ENCODE measurements around the gene FOXN1. TPM values are rescaled to one million over a fixed set of nuclear protein-coding genes. Genes with fewer than 3 reads are reported as not detected.

The FOXN1 gene
- total RNA-seq, 1 experiment from 2014 or later: not detected

DNA sequence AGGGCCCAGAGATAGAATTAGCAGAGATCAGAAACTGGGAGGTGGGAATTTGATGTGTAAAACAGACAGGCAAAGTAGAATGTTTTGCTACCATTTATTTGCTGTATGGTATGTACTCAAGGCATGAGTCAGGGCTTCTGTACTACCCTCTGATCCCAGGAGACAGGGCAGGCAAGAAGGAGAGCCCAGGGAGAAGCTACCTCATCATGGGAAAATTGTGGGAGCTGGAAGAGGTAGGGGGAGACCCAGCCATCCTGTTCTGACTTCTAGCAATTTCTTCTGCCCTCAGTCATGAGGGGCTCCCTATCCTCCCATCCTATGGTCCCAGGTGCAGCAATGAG lies 66.9 kb downstream of the FOXN1 start:
- intact Hi-C loops (cut with micrococcal nuclease): no loop called here
- no peak for ATAC-seq

GRCh38 chr17:28573521-28573920 lies 67.4 kb downstream of the FOXN1 start:
- Histone ChIP-seq H2AFZ (ENCODE audit: low read length) (no peak overlapping the region), H4K20me1 (ENCODE audit: low read length) (no peaks in the 10 kb centered on the region), H3K4me1 (ENCODE audit: insufficient read depth, low read length) (peaks cover 15% of the 10 kb centered on the region), H3K9ac (ENCODE audit: low read length) (no peak overlapping the region), H3K9me3 (ENCODE audit: low read length) (no peaks in the 10 kb centered on the region), H3K27me3 (ENCODE audit: low read length) (no peaks in the 10 kb centered on the region), H3F3A (ENCODE audit: low read length, unreplicated experiment) (no peaks in the 10 kb centered on the region), H3K4me3 (ENCODE audit: low read length) (no peak overlapping the region), H3K36me3 (ENCODE audit: low read depth, low read length) (no peaks in the 10 kb centered on the region; the same call in 1 of the 2 replicates), H3K4me2 (ENCODE audit: low read length) (no peak overlapping the region), H3K9me2 (replicated peaks; ENCODE audit: low read length) (no peaks in the 10 kb centered on the region), H3K79me2 (ENCODE audit: low read length) (peaks cover 23% of the 10 kb centered on the region), H3K27ac (ENCODE audit: low read length) (no peak overlapping the region)
- POLR2A ChIA-PET (ENCODE audit: unreplicated experiment): no interaction called here
- CTCF ChIA-PET: no interaction called here
- BruUV-seq (replicated peaks): no TSS peak
- DNase-seq (no peak), ATAC-seq (no peak)
- intact Hi-C loops (cut with micrococcal nuclease): no loop called here
- TF ChIP-seq, protein P1, sequence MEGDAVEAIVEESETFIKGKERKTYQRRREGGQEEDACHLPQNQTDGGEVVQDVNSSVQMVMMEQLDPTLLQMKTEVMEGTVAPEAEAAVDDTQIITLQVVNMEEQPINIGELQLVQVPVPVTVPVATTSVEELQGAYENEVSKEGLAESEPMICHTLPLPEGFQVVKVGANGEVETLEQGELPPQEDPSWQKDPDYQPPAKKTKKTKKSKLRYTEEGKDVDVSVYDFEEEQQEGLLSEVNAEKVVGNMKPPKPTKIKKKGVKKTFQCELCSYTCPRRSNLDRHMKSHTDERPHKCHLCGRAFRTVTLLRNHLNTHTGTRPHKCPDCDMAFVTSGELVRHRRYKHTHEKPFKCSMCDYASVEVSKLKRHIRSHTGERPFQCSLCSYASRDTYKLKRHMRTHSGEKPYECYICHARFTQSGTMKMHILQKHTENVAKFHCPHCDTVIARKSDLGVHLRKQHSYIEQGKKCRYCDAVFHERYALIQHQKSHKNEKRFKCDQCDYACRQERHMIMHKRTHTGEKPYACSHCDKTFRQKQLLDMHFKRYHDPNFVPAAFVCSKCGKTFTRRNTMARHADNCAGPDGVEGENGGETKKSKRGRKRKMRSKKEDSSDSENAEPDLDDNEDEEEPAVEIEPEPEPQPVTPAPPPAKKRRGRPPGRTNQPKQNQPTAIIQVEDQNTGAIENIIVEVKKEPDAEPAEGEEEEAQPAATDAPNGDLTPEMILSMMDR (conservative IDR thresholded peaks at IDR 0.05; ENCODE audit: low read depth, low read length): no peak
- TF ChIP-seq EZH2phosphoT487 (IDR thresholded peaks at IDR 0.05; ENCODE audit: borderline replicate concordance, low read length) (no peak), EZH2 (IDR thresholded peaks at IDR 0.05; ENCODE audit: low read length, unreplicated experiment) (no peak)

More for the DNA sequence above, 66.9 kb downstream of the FOXN1 start:
- Histone ChIP-seq H3K4me3 (ENCODE audit: low read length) (no peak overlapping the region), H3K9me3 (ENCODE audit: low read length) (no peaks in the 10 kb centered on the region), H3K9me2 (replicated peaks; ENCODE audit: low read length) (no peaks in the 10 kb centered on the region), H3K36me3 (ENCODE audit: low read depth, low read length) (no peaks in the 10 kb centered on the region; the same call in 1 of the 2 replicates), H3F3A (ENCODE audit: low read length, unreplicated experiment) (no peaks in the 10 kb centered on the region), H3K27me3 (ENCODE audit: low read length) (no peaks in the 10 kb centered on the region), H2AFZ (ENCODE audit: low read length) (no peak overlapping the region), H4K20me1 (ENCODE audit: low read length) (no peaks in the 10 kb centered on the region), H3K9ac (ENCODE audit: low read length) (no peak overlapping the region), H3K27ac (ENCODE audit: low read length) (no peak overlapping the region), H3K4me1 (ENCODE audit: insufficient read depth, low read length) (peaks cover 15% of the 10 kb centered on the region), H3K4me2 (ENCODE audit: low read length) (no peak overlapping the region), H3K79me2 (ENCODE audit: low read length) (peaks cover 23% of the 10 kb centered on the region)
- TF ChIP-seq EZH2phosphoT487 (IDR thresholded peaks at IDR 0.05; ENCODE audit: borderline replicate concordance, low read length) (no peak), EZH2 (IDR thresholded peaks at IDR 0.05; ENCODE audit: low read length, unreplicated experiment) (no peak)
- TF ChIP-seq, protein P1 (conservative IDR thresholded peaks at IDR 0.05; ENCODE audit: low read depth, low read length): no peak
- CTCF ChIA-PET: no interaction called here
- no peak for DNase-seq
- POLR2A ChIA-PET (ENCODE audit: unreplicated experiment): no interaction called here
- BruUV-seq (replicated peaks): no TSS peak

- DNase-seq (no peak), ATAC-seq (no peak)
- Histone ChIP-seq H4K20me1 (ENCODE audit: low read length) (no peaks in the 10 kb centered on the region), H3F3A (ENCODE audit: low read length, unreplicated experiment) (no peaks in the 10 kb centered on the region), H3K4me1 (ENCODE audit: insufficient read depth, low read length) (peaks cover 15% of the 10 kb centered on the region), H3K9me3 (ENCODE audit: low read length) (no peaks in the 10 kb centered on the region), H3K36me3 (ENCODE audit: low read depth, low read length) (peaks cover 1% of the 10 kb centered on the region; the same call in 1 of the 2 replicates), H3K9ac (ENCODE audit: low read length) (no peak overlapping the region), H2AFZ (ENCODE audit: low read length) (no peak overlapping the region), H3K4me2 (ENCODE audit: low read length) (no peak overlapping the region), H3K9me2 (replicated peaks; ENCODE audit: low read length) (no peaks in the 10 kb centered on the region), H3K27me3 (ENCODE audit: low read length) (no peaks in the 10 kb centered on the region), H3K27ac (ENCODE audit: low read length) (no peak overlapping the region), H3K79me2 (ENCODE audit: low read length) (peaks cover 22% of the 10 kb centered on the region), H3K4me3 (ENCODE audit: low read length) (no peak overlapping the region)
- TF ChIP-seq EZH2 (IDR thresholded peaks at IDR 0.05; ENCODE audit: low read length, unreplicated experiment) (no peak), EZH2phosphoT487 (IDR thresholded peaks at IDR 0.05; ENCODE audit: borderline replicate concordance, low read length) (no peak)
- TF ChIP-seq, protein P1 (conservative IDR thresholded peaks at IDR 0.05; ENCODE audit: low read depth, low read length): no peak
- intact Hi-C loops (cut with micrococcal nuclease): no loop called here
- no TSS peak for BruUV-seq (replicated peaks)
- CTCF ChIA-PET: no interaction called here
- POLR2A ChIA-PET (ENCODE audit: unreplicated experiment): no interaction called here
Measured at GRCh38 chr17:28573966-28574480, 67.9 kb downstream of the FOXN1 start.

Data from PC-3 (cell line).